HepG2 (cell line): ENCODE results near the gene UQCRHL. TPM values are rescaled to one million over a fixed set of nuclear protein-coding genes. Genes with fewer than 3 reads are reported as not detected.

ENCODE experiments used
- MAF1 ChIP-seq: sonication (generic); formaldehyde crosslinking; IDR thresholded peaks from 2 replicates; pipeline ENCODE4 v1.5.0; 2020; ENCODE audit warnings: missing genetic modification reagents, borderline replicate concordance
- MED13 ChIP-seq: sonication (generic); formaldehyde crosslinking; IDR thresholded peaks from 2 replicates; pipeline ENCODE4 v1.5.0; 2020; ENCODE audit warnings: missing genetic modification reagents
- RFXAP ChIP-seq: sonication (generic); formaldehyde crosslinking; IDR thresholded peaks from 2 replicates; pipeline ENCODE4 v1.4.0; 2020; ENCODE audit warnings: missing genetic modification reagents, borderline replicate concordance
- ZNF33A ChIP-seq: sonication (generic); formaldehyde crosslinking; IDR thresholded peaks from 2 replicates; pipeline ENCODE4 v1.5.1; 2020; ENCODE audit warnings: missing genetic modification reagents, mild to moderate bottlenecking, moderate library complexity, borderline replicate concordance
- ZNF878 ChIP-seq: sonication (generic); formaldehyde crosslinking; IDR thresholded peaks from 2 replicates; pipeline ENCODE4 v1.8.1; 2023; ENCODE audit warnings: mild to moderate bottlenecking, missing genetic modification reagents, moderate library complexity
- polyA plus RNA-seq, 8 experiments: library from polyadenylated mRNA; depleted of rRNA in 3 of 8; stranded (reverse) in 7 of 8; unstranded in 1 of 8; fragments of >200 nt; fragmentation: Illumina TruSeq in 4 of 8; extraction: Trizol in 4 of 8; gene quantifications; 2 replicates each; pipeline versions ENCODE4 v1.2.1 to v1.2.3, GENCODE V29; 2011 to 2016; ENCODE audit warnings: low read depth in 4 of 8, missing spikeins in 1 of 8, mixed read lengths in 1 of 8; ENCODE audit not compliant: insufficient read depth in 1 of 8
- total RNA-seq, 5 experiments: library from RNA; depleted of rRNA; stranded (reverse); fragments of >200 nt; fragmentation: Illumina TruSeq; extraction: Trizol; gene quantifications; 2 replicates each; pipeline ENCODE4 v1.2.3, GENCODE V29; 2016; ENCODE audit warnings: low read depth in 1 of 5
- TF ChIP-seq, protein P1 (sequence below): IDR thresholded peaks from 2 replicates; pipeline ENCODE4 v1.6.1; 2016; ENCODE audit warnings: mild to moderate bottlenecking
- TF ChIP-seq, protein P2 (sequence below): IDR thresholded peaks from 2 replicates; pipeline ENCODE4 v1.6.1; 2012; ENCODE audit warnings: low read depth, low read length, improper control_type of control experiment
- TF ChIP-seq, protein P3 (sequence below): sonication (generic); formaldehyde crosslinking; IDR thresholded peaks from 2 replicates; pipeline ENCODE4 v1.4.0; 2020; ENCODE audit warnings: missing genetic modification reagents
- TF ChIP-seq, protein P4 (sequence below): sonication (generic); formaldehyde crosslinking; IDR thresholded peaks from 2 replicates; pipeline ENCODE4 v1.5.0; 2020; ENCODE audit warnings: mild to moderate bottlenecking, missing genetic modification reagents, borderline replicate concordance
- TF ChIP-seq, protein P5 (sequence below): sonication (generic); formaldehyde crosslinking; IDR thresholded peaks from 2 replicates; pipeline ENCODE4 v1.8.1; 2023; ENCODE audit warnings: mild to moderate bottlenecking, inconsistent platforms, moderate library complexity, missing genetic modification reagents, borderline replicate concordance

Gene UQCRHL
- total and polyA plus RNA-seq, 2 of the 13 experiments (the other 11 are each of a cell fraction or from before 2014, with no cell fraction given) = 1.8 to 2.3 TPM

DNA sequence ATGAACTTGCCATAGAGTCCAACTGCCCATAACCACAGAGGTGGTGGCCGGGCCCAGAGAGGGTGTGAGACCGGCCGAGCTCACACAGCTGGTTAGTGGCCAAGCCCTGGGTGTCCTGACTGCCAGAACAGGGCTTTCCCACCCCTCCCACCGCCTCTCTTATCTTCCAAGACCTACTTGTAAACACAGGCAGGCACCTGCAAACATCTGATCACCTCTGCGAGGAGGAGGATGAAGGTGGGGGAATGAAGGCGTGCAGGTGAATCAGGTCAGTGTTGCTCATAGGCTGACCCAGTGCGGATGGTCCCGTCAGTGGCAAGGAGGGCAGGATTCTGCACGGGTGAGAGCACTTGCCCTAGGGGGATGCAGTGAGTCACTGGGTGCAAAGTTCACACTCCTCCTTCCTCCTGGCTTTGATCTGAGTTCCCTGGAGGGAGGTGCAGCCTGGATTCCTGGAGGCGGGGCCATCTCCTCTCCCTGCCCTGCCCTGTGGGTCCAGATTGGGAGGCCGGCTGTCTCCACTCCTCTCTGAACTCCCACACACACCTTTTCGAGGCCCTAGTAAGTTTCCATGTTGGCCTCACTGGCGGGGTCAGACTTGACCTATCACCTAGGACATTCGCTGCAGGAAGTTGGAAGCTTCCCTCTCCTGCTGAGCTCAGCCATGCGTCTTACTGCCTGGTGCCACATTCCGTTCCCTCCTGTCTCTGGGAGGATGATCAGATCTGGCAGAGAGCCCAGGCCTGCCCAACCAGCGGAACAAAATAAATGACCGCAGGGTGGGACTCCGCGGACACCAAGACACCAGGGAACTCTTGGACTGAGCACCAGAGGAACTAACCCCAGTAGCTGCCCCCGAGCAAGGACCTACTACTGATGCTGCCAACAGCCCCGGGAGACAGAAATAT lies 7.3 kb downstream of the UQCRHL start (continued):
- TF ChIP-seq, protein P1, sequence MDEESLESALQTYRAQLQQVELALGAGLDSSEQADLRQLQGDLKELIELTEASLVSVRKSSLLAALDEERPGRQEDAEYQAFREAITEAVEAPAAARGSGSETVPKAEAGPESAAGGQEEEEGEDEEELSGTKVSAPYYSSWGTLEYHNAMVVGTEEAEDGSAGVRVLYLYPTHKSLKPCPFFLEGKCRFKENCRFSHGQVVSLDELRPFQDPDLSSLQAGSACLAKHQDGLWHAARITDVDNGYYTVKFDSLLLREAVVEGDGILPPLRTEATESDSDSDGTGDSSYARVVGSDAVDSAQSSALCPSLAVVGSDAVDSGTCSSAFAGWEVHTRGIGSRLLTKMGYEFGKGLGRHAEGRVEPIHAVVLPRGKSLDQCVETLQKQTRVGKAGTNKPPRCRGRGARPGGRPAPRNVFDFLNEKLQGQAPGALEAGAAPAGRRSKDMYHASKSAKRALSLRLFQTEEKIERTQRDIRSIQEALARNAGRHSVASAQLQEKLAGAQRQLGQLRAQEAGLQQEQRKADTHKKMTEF (CRISPR knock-in tag) = peak; percentile 57
- TF ChIP-seq, protein P2, sequence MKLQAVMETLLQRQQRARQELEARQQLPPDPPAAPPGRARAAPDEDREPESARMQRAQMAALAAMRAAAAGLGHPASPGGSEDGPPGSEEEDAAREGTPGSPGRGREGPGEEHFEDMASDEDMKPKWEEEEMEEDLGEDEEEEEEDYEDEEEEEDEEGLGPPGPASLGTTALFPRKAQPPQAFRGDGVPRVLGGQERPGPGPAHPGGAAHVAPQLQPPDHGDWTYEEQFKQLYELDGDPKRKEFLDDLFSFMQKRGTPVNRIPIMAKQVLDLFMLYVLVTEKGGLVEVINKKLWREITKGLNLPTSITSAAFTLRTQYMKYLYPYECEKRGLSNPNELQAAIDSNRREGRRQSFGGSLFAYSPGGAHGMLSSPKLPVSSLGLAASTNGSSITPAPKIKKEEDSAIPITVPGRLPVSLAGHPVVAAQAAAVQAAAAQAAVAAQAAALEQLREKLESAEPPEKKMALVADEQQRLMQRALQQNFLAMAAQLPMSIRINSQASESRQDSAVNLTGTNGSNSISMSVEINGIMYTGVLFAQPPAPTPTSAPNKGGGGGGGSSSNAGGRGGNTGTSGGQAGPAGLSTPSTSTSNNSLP = no peak; the same call in 1 of the 2 replicates
- TF ChIP-seq ZNF878 (CRISPR knock-in tag) (no peak), ZNF33A (no peak), RFXAP (CRISPR knock-in tag) (peak; percentile 64; the same call in 1 of the 2 replicates), MED13 (CRISPR knock-in tag) (peak; percentile 11; the same call in 1 of the 2 replicates), MAF1 (no peak)
- TF ChIP-seq, protein P3, sequence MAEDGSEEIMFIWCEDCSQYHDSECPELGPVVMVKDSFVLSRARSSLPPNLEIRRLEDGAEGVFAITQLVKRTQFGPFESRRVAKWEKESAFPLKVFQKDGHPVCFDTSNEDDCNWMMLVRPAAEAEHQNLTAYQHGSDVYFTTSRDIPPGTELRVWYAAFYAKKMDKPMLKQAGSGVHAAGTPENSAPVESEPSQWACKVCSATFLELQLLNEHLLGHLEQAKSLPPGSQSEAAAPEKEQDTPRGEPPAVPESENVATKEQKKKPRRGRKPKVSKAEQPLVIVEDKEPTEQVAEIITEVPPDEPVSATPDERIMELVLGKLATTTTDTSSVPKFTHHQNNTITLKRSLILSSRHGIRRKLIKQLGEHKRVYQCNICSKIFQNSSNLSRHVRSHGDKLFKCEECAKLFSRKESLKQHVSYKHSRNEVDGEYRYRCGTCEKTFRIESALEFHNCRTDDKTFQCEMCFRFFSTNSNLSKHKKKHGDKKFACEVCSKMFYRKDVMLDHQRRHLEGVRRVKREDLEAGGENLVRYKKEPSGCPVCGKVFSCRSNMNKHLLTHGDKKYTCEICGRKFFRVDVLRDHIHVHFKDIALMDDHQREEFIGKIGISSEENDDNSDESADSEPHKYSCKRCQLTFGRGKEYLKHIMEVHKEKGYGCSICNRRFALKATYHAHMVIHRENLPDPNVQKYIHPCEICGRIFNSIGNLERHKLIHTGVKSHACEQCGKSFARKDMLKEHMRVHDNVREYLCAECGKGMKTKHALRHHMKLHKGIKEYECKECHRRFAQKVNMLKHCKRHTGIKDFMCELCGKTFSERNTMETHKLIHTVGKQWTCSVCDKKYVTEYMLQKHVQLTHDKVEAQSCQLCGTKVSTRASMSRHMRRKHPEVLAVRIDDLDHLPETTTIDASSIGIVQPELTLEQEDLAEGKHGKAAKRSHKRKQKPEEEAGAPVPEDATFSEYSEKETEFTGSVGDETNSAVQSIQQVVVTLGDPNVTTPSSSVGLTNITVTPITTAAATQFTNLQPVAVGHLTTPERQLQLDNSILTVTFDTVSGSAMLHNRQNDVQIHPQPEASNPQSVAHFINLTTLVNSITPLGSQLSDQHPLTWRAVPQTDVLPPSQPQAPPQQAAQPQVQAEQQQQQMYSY (CRISPR knock-in tag) = no peak
- TF ChIP-seq, protein P4, sequence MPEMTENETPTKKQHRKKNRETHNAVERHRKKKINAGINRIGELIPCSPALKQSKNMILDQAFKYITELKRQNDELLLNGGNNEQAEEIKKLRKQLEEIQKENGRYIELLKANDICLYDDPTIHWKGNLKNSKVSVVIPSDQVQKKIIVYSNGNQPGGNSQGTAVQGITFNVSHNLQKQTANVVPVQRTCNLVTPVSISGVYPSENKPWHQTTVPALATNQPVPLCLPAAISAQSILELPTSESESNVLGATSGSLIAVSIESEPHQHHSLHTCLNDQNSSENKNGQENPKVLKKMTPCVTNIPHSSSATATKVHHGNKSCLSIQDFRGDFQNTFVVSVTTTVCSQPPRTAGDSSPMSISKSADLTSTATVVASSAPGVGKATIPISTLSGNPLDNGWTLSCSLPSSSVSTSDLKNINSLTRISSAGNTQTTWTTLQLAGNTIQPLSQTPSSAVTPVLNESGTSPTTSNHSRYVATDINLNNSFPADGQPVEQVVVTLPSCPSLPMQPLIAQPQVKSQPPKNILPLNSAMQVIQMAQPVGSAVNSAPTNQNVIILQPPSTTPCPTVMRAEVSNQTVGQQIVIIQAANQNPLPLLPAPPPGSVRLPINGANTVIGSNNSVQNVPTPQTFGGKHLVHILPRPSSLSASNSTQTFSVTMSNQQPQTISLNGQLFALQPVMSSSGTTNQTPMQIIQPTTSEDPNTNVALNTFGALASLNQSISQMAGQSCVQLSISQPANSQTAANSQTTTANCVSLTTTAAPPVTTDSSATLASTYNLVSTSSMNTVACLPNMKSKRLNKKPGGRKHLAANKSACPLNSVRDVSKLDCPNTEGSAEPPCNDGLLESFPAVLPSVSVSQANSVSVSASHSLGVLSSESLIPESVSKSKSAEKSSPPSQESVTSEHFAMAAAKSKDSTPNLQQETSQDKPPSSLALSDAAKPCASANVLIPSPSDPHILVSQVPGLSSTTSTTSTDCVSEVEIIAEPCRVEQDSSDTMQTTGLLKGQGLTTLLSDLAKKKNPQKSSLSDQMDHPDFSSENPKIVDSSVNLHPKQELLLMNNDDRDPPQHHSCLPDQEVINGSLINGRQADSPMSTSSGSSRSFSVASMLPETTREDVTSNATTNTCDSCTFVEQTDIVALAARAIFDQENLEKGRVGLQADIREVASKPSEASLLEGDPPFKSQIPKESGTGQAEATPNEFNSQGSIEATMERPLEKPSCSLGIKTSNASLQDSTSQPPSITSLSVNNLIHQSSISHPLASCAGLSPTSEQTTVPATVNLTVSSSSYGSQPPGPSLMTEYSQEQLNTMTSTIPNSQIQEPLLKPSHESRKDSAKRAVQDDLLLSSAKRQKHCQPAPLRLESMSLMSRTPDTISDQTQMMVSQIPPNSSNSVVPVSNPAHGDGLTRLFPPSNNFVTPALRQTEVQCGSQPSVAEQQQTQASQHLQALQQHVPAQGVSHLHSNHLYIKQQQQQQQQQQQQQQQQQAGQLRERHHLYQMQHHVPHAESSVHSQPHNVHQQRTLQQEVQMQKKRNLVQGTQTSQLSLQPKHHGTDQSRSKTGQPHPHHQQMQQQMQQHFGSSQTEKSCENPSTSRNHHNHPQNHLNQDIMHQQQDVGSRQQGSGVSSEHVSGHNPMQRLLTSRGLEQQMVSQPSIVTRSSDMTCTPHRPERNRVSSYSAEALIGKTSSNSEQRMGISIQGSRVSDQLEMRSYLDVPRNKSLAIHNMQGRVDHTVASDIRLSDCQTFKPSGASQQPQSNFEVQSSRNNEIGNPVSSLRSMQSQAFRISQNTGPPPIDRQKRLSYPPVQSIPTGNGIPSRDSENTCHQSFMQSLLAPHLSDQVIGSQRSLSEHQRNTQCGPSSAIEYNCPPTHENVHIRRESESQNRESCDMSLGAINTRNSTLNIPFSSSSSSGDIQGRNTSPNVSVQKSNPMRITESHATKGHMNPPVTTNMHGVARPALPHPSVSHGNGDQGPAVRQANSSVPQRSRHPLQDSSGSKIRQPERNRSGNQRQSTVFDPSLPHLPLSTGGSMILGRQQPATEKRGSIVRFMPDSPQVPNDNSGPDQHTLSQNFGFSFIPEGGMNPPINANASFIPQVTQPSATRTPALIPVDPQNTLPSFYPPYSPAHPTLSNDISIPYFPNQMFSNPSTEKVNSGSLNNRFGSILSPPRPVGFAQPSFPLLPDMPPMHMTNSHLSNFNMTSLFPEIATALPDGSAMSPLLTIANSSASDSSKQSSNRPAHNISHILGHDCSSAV (CRISPR knock-in tag) = no peak
- TF ChIP-seq, protein P5, sequence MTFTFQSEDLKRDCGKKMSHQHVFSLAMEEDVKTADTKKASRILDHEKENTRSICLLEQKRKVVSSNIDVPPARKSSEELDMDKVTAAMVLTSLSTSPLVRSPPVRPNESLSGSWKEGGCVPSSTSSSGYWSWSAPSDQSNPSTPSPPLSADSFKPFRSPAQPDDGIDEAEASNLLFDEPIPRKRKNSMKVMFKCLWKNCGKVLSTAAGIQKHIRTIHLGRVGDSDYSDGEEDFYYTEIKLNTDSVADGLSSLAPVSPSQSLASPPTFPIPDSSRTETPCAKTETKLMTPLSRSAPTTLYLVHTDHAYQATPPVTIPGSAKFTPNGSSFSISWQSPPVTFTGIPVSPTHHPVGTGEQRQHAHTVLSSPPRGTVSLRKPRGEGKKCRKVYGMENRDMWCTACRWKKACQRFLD (CRISPR knock-in tag) = peak; percentile 28; the same call in 1 of the 2 replicates
